IMR-90 (cell line): ENCODE data around the gene GGACT. TPM values are rescaled to one million over a fixed set of nuclear protein-coding genes. Genes with fewer than 3 reads are reported as not detected.

Source experiments
- ATAC-seq: fragments of 200-7000 bp; cut with Tn5 transposase; 2 replicates; pipeline ENCODE4 v1.9.1; 2020; ENCODE audit warnings: low read depth, mild to moderate bottlenecking, moderate library complexity
- BruUV-seq: library from RNA; stranded (reverse); fragments of 400-500 nt; replicated peaks from 2 replicates; lab custom pipeline; 2021; lab: Mats Ljungman, UMichigan
- CTCF ChIA-PET: fragments of 300-600 bp; formaldehyde crosslinking; extraction: SDS; loops from one replicate; lab custom pipeline; 2021; ENCODE audit warnings: antibody characterized with exemption; lab: Yijun Ruan, JAX
- POLR2A ChIA-PET: fragments of 300-600 bp; sonication (Branson Sonifier 250); formaldehyde crosslinking; loops from one replicate; lab custom pipeline; 2022; ENCODE audit warnings: antibody characterized with exemption; ENCODE audit not compliant: unreplicated experiment; lab: Charles Lee
- DNase-seq: peaks from one replicate; pipeline ENCODE4 v3.0.0; 2013
- H2AFZ ChIP-seq: replicated peaks from 2 replicates; pipeline ENCODE3; 2013; ENCODE audit warnings: low read length, mild to moderate bottlenecking; ENCODE audit not compliant: poor library complexity
- H2AK5ac ChIP-seq: 2 replicates; pipeline ENCODE4 v1.6.1; 2013; ENCODE audit warnings: low read depth, low read length, inconsistent platforms
- H2AK9ac ChIP-seq: replicated peaks from 2 replicates; pipeline ENCODE3; 2013; ENCODE audit warnings: mild to moderate bottlenecking, low read depth, low read length, moderate library complexity; ENCODE audit not compliant: poor library complexity
- H2BK120ac ChIP-seq: 2 replicates; pipeline ENCODE4 v1.6.1; 2013; ENCODE audit warnings: low read depth, low read length, inconsistent platforms
- H2BK15ac ChIP-seq: 3 replicates; pipeline ENCODE4 v1.6.1; 2013; ENCODE audit warnings: low read depth, low read length, inconsistent platforms
- H2BK20ac ChIP-seq: 2 replicates; pipeline ENCODE4 v1.6.1; 2013; ENCODE audit warnings: low read depth, mild to moderate bottlenecking, inconsistent platforms, low read length, moderate library complexity
- H2BK5ac ChIP-seq: 2 replicates; pipeline ENCODE4 v1.6.1; 2013; ENCODE audit warnings: mild to moderate bottlenecking, low read depth, low read length, inconsistent platforms; ENCODE audit not compliant: poor library complexity, severe bottlenecking
- H3K14ac ChIP-seq: replicated peaks from 2 replicates; pipeline ENCODE4 v1.6.1; 2013; ENCODE audit warnings: low read depth, low read length, inconsistent platforms
- H3K18ac ChIP-seq: 2 replicates; pipeline ENCODE4 v1.6.1; 2013; ENCODE audit warnings: low read depth, low read length, control low read depth
- H3K23ac ChIP-seq: 2 replicates; pipeline ENCODE4 v1.6.1; 2013; ENCODE audit warnings: low read depth, low read length, inconsistent platforms
- H3K27ac ChIP-seq: 2 replicates; pipeline ENCODE4 v1.5.1; 2013; ENCODE audit warnings: mild to moderate bottlenecking, control low read depth, low read length; ENCODE audit not compliant: insufficient read depth
- H3K27me3 ChIP-seq: 2 replicates; pipeline ENCODE4 v1.6.1; 2013; ENCODE audit warnings: low read length; ENCODE audit not compliant: control insufficient read depth, insufficient read depth
- H3K36me3 ChIP-seq: 2 replicates; pipeline ENCODE4 v1.6.1; 2013; ENCODE audit warnings: low read length, mixed read lengths; ENCODE audit not compliant: control insufficient read depth, insufficient read depth
- H3K4ac ChIP-seq: 2 replicates; pipeline ENCODE4 v1.6.1; 2013; ENCODE audit warnings: low read depth, low read length, inconsistent platforms
- H3K4me1 ChIP-seq: 2 replicates; pipeline ENCODE4 v1.6.1; 2013; ENCODE audit warnings: low read length, mixed read lengths; ENCODE audit not compliant: control insufficient read depth, insufficient read depth
- H3K4me2 ChIP-seq: 2 replicates; pipeline ENCODE4 v1.6.1; 2013; ENCODE audit warnings: low read depth, mild to moderate bottlenecking, control low read depth, low read length, moderate library complexity
- H3K4me3 ChIP-seq: 2 replicates; pipeline ENCODE4 v1.5.1; 2013; ENCODE audit warnings: low read depth, mild to moderate bottlenecking, control low read depth, low read length, moderate library complexity; ENCODE audit not compliant: insufficient read depth
- H3K56ac ChIP-seq: 2 replicates; pipeline ENCODE4 v1.6.1; 2013; ENCODE audit warnings: low read length, inconsistent platforms; ENCODE audit not compliant: insufficient read depth; ENCODE audit errors: extremely low read depth
- H3K79me1 ChIP-seq, 2 experiments: 2 replicates each; pipeline ENCODE4 v1.6.1; 2013; ENCODE audit warnings: low read length in 2 of 2, inconsistent platforms in 1 of 2, low read depth in 1 of 2
- H3K9ac ChIP-seq: 2 replicates; pipeline ENCODE4 v1.6.1; 2013; ENCODE audit warnings: low read depth, low read length, control low read depth
- H3K9me1 ChIP-seq: 2 replicates; pipeline ENCODE4 v1.6.1; 2013; ENCODE audit warnings: low read length, inconsistent platforms; ENCODE audit not compliant: insufficient read depth
- H3K9me3 ChIP-seq: 2 replicates; pipeline ENCODE4 v1.6.1; 2013; ENCODE audit warnings: low read length; ENCODE audit not compliant: control insufficient read depth, insufficient read depth
- H4K20me1 ChIP-seq: 2 replicates; pipeline ENCODE4 v1.6.1; 2013; ENCODE audit warnings: low read length, inconsistent platforms; ENCODE audit not compliant: insufficient read depth
- H4K5ac ChIP-seq: 2 replicates; pipeline ENCODE4 v1.6.1; 2013; ENCODE audit warnings: mild to moderate bottlenecking, low read depth, low read length, control low read depth
- H4K8ac ChIP-seq, 2 experiments: 2 replicates each; pipeline ENCODE4 v1.6.1; 2013; ENCODE audit warnings: low read depth in 2 of 2, low read length in 2 of 2, control low read depth in 1 of 2, inconsistent platforms in 1 of 2
- H4K91ac ChIP-seq: 2 replicates; pipeline ENCODE4 v1.6.1; 2013; ENCODE audit warnings: low read depth, low read length, inconsistent platforms; ENCODE audit not compliant: insufficient read depth
- RFX5 ChIP-seq: IDR thresholded peaks from 2 replicates; pipeline ENCODE4 v1.8.0; 2012; ENCODE audit warnings: low read depth, mild to moderate bottlenecking, low read length, moderate library complexity
- WGBS, 2 experiments: methylation state at CpG; one replicate each; pipeline versions ENCODE4 v1.1.5 to v1.1.7; 2013; ENCODE audit warnings: missing lambda C conversion rate in 2 of 2; ENCODE audit not compliant: insufficient read length in 1 of 2; ENCODE audit errors: extremely low coverage in 2 of 2; 5-methylcytosine and 5-hydroxymethylcytosine counted together
- dilution Hi-C: fragments of 300-500 bp; cut with HindIII; formaldehyde crosslinking; loops from one replicate; pipeline ENCODE4 v1.14.3; 2018; ENCODE audit warnings: low sequenced_read_pairs; ENCODE audit not compliant: unreplicated experiment
- in situ Hi-C: fragments of 300-500 bp; cut with MboI; formaldehyde crosslinking; loops from 3 replicates; pipeline ENCODE4 v1.14.3; 2019; ENCODE audit warnings: low sequenced_read_pairs, inconsistent platforms, mixed read lengths
- intact Hi-C: fragments of 100-400 bp; cut with micrococcal nuclease; formaldehyde crosslinking; loops from 2 replicates; pipeline ENCODE4 v1.10.0; 2022
- polyA plus RNA-seq, 3 experiments: library from polyadenylated mRNA; depleted of rRNA; stranded (reverse); fragments of >200 nt; gene quantifications; 2 replicates each; pipeline ENCODE4 v1.2.3, GENCODE V29; 2012; ENCODE audit warnings: low replicate concordance in 1 of 3
- total RNA-seq: library from RNA; depleted of rRNA; stranded (reverse); fragments of >200 nt; gene quantifications from 2 replicates; pipeline ENCODE4 v1.2.3, GENCODE V29; 2012

Gene GGACT
- total and polyA plus RNA-seq, 2 of the 4 experiments (the other 2 are of a cell fraction), result 2.0 to 2.6 TPM

GRCh38 chr13:100637380-100637779, 48.8 kb upstream of the GGACT start:
- no peak overlapping the region for H2AFZ ChIP-seq
- no peak for ATAC-seq
- no peak overlapping the region for H2BK15ac ChIP-seq
- CTCF ChIA-PET, result no interaction called here
- peaks cover 26% of the 10 kb centered on the region for H3K36me3 ChIP-seq
- H3K23ac ChIP-seq, result no peak overlapping the region
- H3K4me1 ChIP-seq, result peaks cover 5% of the 10 kb centered on the region
- no peak overlapping the region for H3K56ac ChIP-seq
- intact Hi-C loops, result no loop called here
- no peak overlapping the region for H3K4ac ChIP-seq
- H3K18ac ChIP-seq, result no peak overlapping the region
- no peaks in the 10 kb centered on the region for H3K9me3 ChIP-seq
- no peak overlapping the region for H3K14ac ChIP-seq
- no peak overlapping the region for H3K27ac ChIP-seq
- in situ Hi-C loops, result no loop called here
- H3K9me1 ChIP-seq, result peaks cover 10% of the 10 kb centered on the region
- no peak overlapping the region for H3K4me3 ChIP-seq
- no TSS peak for BruUV-seq
- dilution Hi-C loops, result no loop called here
- POLR2A ChIA-PET, result no interaction called here
- TF ChIP-seq RFX5, result no peak
- H2BK5ac ChIP-seq, result no peak overlapping the region
- no peak overlapping the region for H2AK5ac ChIP-seq
- no peak overlapping the region for H3K4me2 ChIP-seq
- 62% methylated on average over 3 of the region's 16 CpGs; no CpG with 5 or more reads in 1 of the 2 experiments for WGBS, 2 experiments
- no peak overlapping the region for H2BK120ac ChIP-seq
- no peak overlapping the region for H4K5ac ChIP-seq
- H4K20me1 ChIP-seq, result no peaks in the 10 kb centered on the region
- H4K91ac ChIP-seq, result no peak overlapping the region
- H3K79me1 ChIP-seq, result no peaks in the 10 kb centered on the region
- H2BK20ac ChIP-seq, result no peak overlapping the region
- no peak overlapping the region for H4K8ac ChIP-seq
- H3K9ac ChIP-seq, result no peak overlapping the region
- H3K27me3 ChIP-seq, result no peaks in the 10 kb centered on the region
- DNase-seq, result no peak
- no peak overlapping the region for H2AK9ac ChIP-seq
